Prostate gland (tissue), 2 donors: ENCODE measurements around the gene UBQLN1. TPM values are rescaled to one million over a fixed set of nuclear protein-coding genes. Genes with fewer than 3 reads are reported as not detected.

Experiments used
- DNase-seq: peaks from one replicate; pipeline ENCODE4 v3.0.0-alpha.2; 2019; ENCODE audit warnings: low spot score
- H3K27ac ChIP-seq, 2 donors: fragments of 200-600 bp; sonication (generic); 2 replicates each; pipeline ENCODE4 v1.5.1; 2017 to 2019
- H3K27me3 ChIP-seq: fragments of 200-600 bp; sonication (generic); replicated peaks from 2 replicates; pipeline ENCODE4 v1.5.1; 2019; ENCODE audit not compliant: insufficient read depth
- H3K36me3 ChIP-seq, 2 donors: fragments of 200-600 bp; sonication (generic); 1 replicate in 1 of 2; 2 replicates in 1 of 2; pipeline versions ENCODE4 v1.5.1 to v1.8.1; 2017 to 2019
- H3K4me1 ChIP-seq: fragments of 200-600 bp; sonication (generic); replicated peaks from 2 replicates; pipeline ENCODE4 v1.5.1; 2019
- H3K4me3 ChIP-seq, 2 donors: fragments of 200-600 bp; sonication (generic); 2 replicates each; pipeline ENCODE4 v1.5.1; 2017 to 2019
- H3K9me3 ChIP-seq: fragments of 200-600 bp; sonication (generic); 2 replicates; pipeline ENCODE4 v1.5.1; 2017
- POLR2A ChIP-seq: fragments of 450-650 bp; IDR thresholded peaks from one replicate; pipeline ENCODE4 v1.6.1; 2016; ENCODE audit warnings: antibody characterized with exemption, mild to moderate bottlenecking
- POLR2AphosphoS5 ChIP-seq: sonication (generic); formaldehyde crosslinking; IDR thresholded peaks from one replicate; pipeline ENCODE4 v1.6.1; 2017; ENCODE audit warnings: antibody characterized with exemption
- WGBS: methylation state at CpG from one replicate; pipeline ENCODE4 v1.1.5; 2018; 5-methylcytosine and 5-hydroxymethylcytosine counted together
- intact Hi-C: fragments of 100-400 bp; cut with DNase I; formaldehyde crosslinking; loops from one replicate; pipeline ENCODE4 v1.14.2; 2022
- total RNA-seq, 2 donors: library from RNA; depleted of rRNA; stranded (reverse); fragments of >200 nt; gene quantifications; one replicate each; pipeline ENCODE4 v1.1.0, GENCODE V29; 2016
- TF ChIP-seq, protein P1 (sequence below), 4 experiments: fragments of 200-600 bp in 2 of 4; fragments of 450-650 bp in 2 of 4; sonication (generic) in 2 of 4; IDR thresholded peaks; 1 replicate in 3 of 4; 2 replicates in 1 of 4; pipeline ENCODE4 v1.5.1; 2016 to 2019; ENCODE audit warnings: antibody characterized with exemption in 4 of 4, mild to moderate bottlenecking in 2 of 4, moderate library complexity in 2 of 4

Gene UBQLN1
- total RNA-seq, 2 donors from 2014 or later = 106 to 155 TPM

DNA sequence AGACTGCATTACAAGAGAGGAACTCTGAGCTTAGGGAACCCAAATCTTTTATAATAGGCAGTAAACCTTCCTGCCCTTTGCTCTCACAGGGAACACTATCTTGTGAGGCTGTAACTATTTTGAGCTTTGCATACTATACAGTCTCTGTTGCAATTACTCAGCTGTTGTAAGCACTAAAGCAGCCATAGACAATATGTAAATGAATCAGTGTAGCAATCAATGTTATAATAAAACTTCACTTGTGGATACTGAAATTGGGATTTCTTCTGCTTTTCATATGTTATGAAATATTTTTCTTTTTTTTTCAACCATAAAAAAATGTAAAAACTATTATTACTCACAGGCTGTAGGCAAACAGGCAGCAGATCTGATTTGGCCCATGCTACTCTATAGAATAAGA is 16.7 kb upstream of the UBQLN1 start:
- no peak overlapping the region for H3K27ac ChIP-seq
- intact Hi-C loops = no loop called here
- DNase-seq = no peak
- H3K36me3 ChIP-seq = no peaks in the 10 kb centered on the region
- no peaks in the 10 kb centered on the region for H3K9me3 ChIP-seq
- TF ChIP-seq POLR2AphosphoS5 = no peak
- TF ChIP-seq, protein P1, sequence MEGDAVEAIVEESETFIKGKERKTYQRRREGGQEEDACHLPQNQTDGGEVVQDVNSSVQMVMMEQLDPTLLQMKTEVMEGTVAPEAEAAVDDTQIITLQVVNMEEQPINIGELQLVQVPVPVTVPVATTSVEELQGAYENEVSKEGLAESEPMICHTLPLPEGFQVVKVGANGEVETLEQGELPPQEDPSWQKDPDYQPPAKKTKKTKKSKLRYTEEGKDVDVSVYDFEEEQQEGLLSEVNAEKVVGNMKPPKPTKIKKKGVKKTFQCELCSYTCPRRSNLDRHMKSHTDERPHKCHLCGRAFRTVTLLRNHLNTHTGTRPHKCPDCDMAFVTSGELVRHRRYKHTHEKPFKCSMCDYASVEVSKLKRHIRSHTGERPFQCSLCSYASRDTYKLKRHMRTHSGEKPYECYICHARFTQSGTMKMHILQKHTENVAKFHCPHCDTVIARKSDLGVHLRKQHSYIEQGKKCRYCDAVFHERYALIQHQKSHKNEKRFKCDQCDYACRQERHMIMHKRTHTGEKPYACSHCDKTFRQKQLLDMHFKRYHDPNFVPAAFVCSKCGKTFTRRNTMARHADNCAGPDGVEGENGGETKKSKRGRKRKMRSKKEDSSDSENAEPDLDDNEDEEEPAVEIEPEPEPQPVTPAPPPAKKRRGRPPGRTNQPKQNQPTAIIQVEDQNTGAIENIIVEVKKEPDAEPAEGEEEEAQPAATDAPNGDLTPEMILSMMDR (IDR thresholded peaks at IDR 0.05) = no peak
- TF ChIP-seq POLR2A = no peak
- no peaks in the 10 kb centered on the region for H3K27me3 ChIP-seq
- H3K4me3 ChIP-seq = no peak overlapping the region
- H3K4me1 ChIP-seq = no peaks in the 10 kb centered on the region

DNA sequence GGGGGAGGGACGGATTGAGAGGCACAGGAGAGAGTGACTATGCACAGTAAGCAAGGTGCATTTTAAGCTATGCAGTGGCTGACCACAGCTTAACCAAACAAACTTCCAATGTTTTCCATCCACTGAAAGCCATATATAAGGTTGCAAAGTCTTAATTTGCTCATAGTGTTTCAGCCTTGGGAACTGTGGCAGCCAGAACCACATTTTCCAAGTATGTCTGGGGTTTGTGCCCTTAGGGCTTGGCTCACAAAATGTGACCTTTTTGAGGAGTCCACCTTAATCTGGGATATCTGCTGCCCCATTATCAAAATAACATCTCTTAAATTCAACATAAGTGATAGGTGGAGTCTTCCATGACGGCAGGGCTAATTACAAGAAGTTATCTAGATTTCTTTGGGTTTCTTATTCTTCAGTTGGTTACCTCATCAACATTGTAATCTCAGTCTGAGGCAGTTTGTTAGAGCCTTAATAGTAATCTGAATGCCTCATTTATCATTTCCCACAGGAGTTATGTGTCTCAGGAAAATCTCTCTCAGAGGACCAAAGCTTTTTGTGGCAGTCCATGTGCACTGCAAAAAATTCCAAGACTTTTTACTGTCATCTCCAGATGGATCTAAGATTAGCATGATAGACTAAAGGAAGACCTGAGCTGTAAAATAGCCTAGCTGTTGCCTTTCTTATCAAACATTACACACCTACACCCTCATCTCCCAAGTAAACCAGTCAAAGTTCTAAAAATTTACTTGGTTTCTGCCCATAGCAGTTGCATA is 15.2 kb upstream of the UBQLN1 start:
- DNase-seq = no peak
- Histone ChIP-seq H3K4me1 (no peaks in the 10 kb centered on the region), H3K4me3 (no peak overlapping the region), H3K27me3 (no peaks in the 10 kb centered on the region), H3K27ac (no peak overlapping the region), H3K36me3 (no peaks in the 10 kb centered on the region), H3K9me3 (no peaks in the 10 kb centered on the region)
- intact Hi-C loops = no loop called here
- no peak for TF ChIP-seq POLR2A
- no peak for TF ChIP-seq POLR2AphosphoS5
- TF ChIP-seq, protein P1 (IDR thresholded peaks at IDR 0.05) = no peak
- WGBS = 77% methylated on average over 2 of the region's 2 CpGs

DNA sequence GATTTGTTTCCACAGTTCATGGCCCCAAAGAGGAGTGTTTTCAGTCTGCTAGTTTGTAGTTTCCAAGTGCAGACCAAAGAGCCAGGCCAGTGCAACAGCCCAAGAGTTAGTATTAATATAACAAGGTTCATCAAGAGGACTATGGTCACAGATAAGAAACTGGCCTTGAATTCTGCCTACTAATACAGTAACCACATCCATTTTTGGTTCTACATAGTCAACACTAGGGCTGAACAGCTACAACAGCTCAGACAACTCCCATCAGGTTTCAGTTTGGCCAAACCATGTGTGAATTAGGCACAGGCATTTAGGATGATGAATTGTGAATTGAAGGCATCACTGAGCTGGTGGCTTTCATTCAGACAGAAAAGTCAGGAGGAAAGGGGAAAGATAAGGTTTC is 13.8 kb upstream of the UBQLN1 start:
- DNase-seq = no peak
- H3K4me3 ChIP-seq = no peak overlapping the region
- H3K27me3 ChIP-seq = no peaks in the 10 kb centered on the region
- H3K36me3 ChIP-seq = no peaks in the 10 kb centered on the region
- TF ChIP-seq, protein P1 (IDR thresholded peaks at IDR 0.05) = no peak
- no peak for TF ChIP-seq POLR2AphosphoS5
- no peak for TF ChIP-seq POLR2A
- no peaks in the 10 kb centered on the region for H3K9me3 ChIP-seq
- no peak overlapping the region for H3K27ac ChIP-seq
- no peaks in the 10 kb centered on the region for H3K4me1 ChIP-seq
- intact Hi-C loops = no loop called here

DNA sequence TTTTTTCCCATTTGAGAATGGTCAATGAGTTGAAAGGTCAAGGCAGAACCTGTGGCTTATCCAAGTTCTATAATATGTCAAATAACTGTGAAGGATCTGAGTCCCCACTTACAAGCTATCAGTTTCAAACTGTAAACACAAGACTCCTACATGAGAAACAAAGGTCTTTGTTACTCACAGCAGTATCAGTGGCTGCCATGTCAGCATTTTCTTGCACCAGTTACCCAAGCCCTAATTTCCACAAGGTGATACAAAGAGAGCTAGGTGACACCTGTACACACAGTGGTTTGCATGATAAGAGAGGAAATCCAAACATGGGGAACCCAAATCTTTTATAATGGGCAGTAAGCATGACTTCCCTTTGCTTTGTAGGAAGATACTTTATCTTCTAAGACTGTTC is 8.0 kb upstream of the UBQLN1 start:
- DNase-seq = no peak
- intact Hi-C loops = no loop called here
- H3K27ac ChIP-seq = no peak overlapping the region
- H3K9me3 ChIP-seq = no peaks in the 10 kb centered on the region
- TF ChIP-seq, protein P1 (IDR thresholded peaks at IDR 0.05) = no peak
- TF ChIP-seq POLR2AphosphoS5 (no peak), POLR2A (no peak)
- H3K36me3 ChIP-seq = no peaks in the 10 kb centered on the region
- no peak overlapping the region for H3K4me3 ChIP-seq
- H3K4me1 ChIP-seq = no peaks in the 10 kb centered on the region
- no peaks in the 10 kb centered on the region for H3K27me3 ChIP-seq

DNA sequence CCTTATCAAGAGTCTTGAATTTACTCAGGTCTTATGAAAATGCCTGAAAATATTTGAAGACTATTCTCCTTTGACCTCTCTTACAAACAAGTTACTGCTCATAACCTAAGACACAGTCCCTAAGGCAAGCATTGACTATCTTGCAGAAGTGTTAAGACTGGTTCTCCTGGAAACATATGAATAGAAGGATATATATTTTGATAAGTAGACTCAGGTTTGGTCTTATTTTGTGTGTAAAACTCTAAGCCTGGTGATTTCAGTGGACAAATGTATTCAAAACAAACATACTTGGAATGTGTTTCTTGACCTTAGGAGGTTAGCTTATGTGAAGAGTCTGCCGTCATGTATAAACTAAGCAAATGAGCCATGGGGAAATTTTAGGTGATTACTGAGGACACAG is 7.5 kb upstream of the UBQLN1 start:
- no peak for DNase-seq
- TF ChIP-seq POLR2A = no peak
- no peak for TF ChIP-seq POLR2AphosphoS5
- TF ChIP-seq, protein P1 (IDR thresholded peaks at IDR 0.05) = no peak
- H3K36me3 ChIP-seq = no peaks in the 10 kb centered on the region
- no peak overlapping the region for H3K4me3 ChIP-seq
- WGBS = 83% methylated on average over 1 of the region's 1 CpG
- no peaks in the 10 kb centered on the region for H3K27me3 ChIP-seq
- no peak overlapping the region for H3K27ac ChIP-seq
- intact Hi-C loops = no loop called here
- H3K9me3 ChIP-seq = no peaks in the 10 kb centered on the region
- H3K4me1 ChIP-seq = no peaks in the 10 kb centered on the region
